K562 (cell line): ENCODE measurements around the gene SEC22B. TPM values are rescaled to one million over a fixed set of nuclear protein-coding genes. Genes with fewer than 3 reads are reported as not detected.

ENCODE experiments used
- ATF2 ChIP-seq: sonication (generic); formaldehyde crosslinking; IDR thresholded peaks from 2 replicates; pipeline ENCODE4 v1.8.1; 2022; ENCODE audit warnings: missing genetic modification reagents
- FOXM1 ChIP-seq, 2 experiments: fragments of 450-650 bp in 1 of 2; sonication (generic) in 1 of 2; formaldehyde crosslinking in 1 of 2; IDR thresholded peaks; 2 replicates each; pipeline versions ENCODE4 v1.6.1 to v1.9.0; 2017 to 2022; ENCODE audit warnings: low read depth in 2 of 2, mild to moderate bottlenecking in 2 of 2, missing genetic modification reagents in 1 of 2, moderate library complexity in 1 of 2
- KDM1A ChIP-seq, 2 experiments: fragments of 450-650 bp; IDR thresholded peaks; 2 replicates each; pipeline ENCODE4 v1.6.1; 2016; ENCODE audit warnings: mild to moderate bottlenecking in 2 of 2
- POLR2H ChIP-seq: IDR thresholded peaks from 2 replicates; pipeline ENCODE4 v1.6.1; 2016; ENCODE audit warnings: missing genetic modification characterization, low read depth, mild to moderate bottlenecking, control low read depth, missing compliant biosample characterization, moderate library complexity
- RBM15 ChIP-seq: fragments of 200-400 bp; formaldehyde crosslinking; IDR thresholded peaks from 2 replicates; pipeline ENCODE4 v1.6.1; 2018; ENCODE audit warnings: mild to moderate bottlenecking, low read length, moderate library complexity; ENCODE audit not compliant: insufficient read depth
- ZNF699 ChIP-seq: fragments of 250-450 bp; sonication (Bioruptor Pico); IDR thresholded peaks from 2 replicates; pipeline ENCODE4 v1.8.0; 2021; ENCODE audit warnings: mild to moderate bottlenecking, moderate library complexity; ENCODE audit not compliant: insufficient replicate concordance
- polyA plus RNA-seq, 8 experiments: library from polyadenylated mRNA; depleted of rRNA in 4 of 8; stranded (reverse) in 5 of 8; unstranded in 3 of 8; fragments of >200 nt; fragmentation: Nextera tagmentation in 2 of 8; fragmentation: Illumina TruSeq in 1 of 8; extraction: Ambion mirVana in 2 of 8; extraction: Trizol in 1 of 8; gene quantifications; 2 replicates each; pipeline versions ENCODE4 v1.2.1 to v1.2.3, GENCODE V29; 2011 to 2014; ENCODE audit warnings: inconsistent platforms in 1 of 8, missing spikeins in 1 of 8
- total RNA-seq, 7 experiments: library from RNA; depleted of rRNA in 6 of 7; stranded (reverse); fragments of >200 nt in 6 of 7; fragmentation: Illumina TruSeq in 2 of 7; extraction: Trizol in 2 of 7; gene quantifications; 2 replicates each; pipeline versions ENCODE4 v1.2.1 to v1.2.3, GENCODE V29; 2011 to 2021; ENCODE audit warnings: low replicate concordance in 1 of 7
- TF ChIP-seq, protein P1 (sequence below): fragments of 200-600 bp; sonication (generic); IDR thresholded peaks from one replicate; pipeline ENCODE4 v1.6.1; 2012; ENCODE audit warnings: mild to moderate bottlenecking, low read depth, low read length, inconsistent platforms
- TF ChIP-seq, protein P2 (sequence below): sonication (generic); formaldehyde crosslinking; IDR thresholded peaks from 2 replicates; pipeline ENCODE4 v1.8.0; 2022; ENCODE audit warnings: mild to moderate bottlenecking, missing genetic modification reagents, borderline replicate concordance
- TF ChIP-seq, protein P3 (sequence below): fragments of 450-650 bp; IDR thresholded peaks from one replicate; pipeline ENCODE4 v1.6.1; 2018; ENCODE audit warnings: mild to moderate bottlenecking, moderate library complexity; ENCODE audit not compliant: partially characterized antibody

SEC22B gene
- total and polyA plus RNA-seq, 9 of the 15 experiments (the other 6 are each of a cell fraction or from before 2014, with no cell fraction given), result 13.1 to 40.3 (median 23.5) TPM

DNA sequence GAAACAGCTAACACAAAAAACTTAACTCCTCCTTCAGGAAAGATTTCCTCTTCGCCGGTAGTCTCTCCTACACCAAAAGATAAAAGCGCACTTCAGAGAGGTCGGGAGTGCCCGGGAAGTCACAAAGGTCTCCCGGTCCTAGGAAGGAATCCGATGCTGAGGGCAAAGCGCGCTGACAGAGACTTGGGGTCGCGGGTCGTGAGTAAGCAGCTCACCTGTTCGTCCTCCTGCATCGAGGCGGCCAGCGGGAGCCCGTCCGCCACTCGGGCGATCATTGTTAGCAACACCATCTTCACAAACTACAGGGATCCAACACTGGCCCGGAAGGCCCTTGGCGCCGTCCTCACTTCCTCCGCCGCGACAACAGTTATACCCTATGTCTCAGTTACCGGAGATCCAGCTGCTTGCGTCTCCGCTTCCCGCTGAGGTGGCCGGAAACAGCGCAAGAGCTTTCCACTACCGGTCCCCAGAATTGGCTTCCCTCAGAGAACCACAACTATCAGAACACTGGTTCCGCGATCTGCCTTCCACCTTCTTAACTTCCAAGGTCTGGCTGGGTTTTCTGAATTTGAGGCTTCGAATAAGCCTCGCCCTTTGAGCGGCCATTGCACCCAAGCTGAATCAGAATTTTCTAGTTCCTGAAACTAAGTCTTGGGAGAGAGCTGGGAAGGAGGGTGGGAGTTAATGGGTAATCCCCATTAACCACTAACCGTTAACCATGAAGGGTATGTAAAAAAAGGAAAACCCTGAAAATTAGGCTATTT lies at the start of gene SEC22B (continued):
- TF ChIP-seq, protein P1, sequence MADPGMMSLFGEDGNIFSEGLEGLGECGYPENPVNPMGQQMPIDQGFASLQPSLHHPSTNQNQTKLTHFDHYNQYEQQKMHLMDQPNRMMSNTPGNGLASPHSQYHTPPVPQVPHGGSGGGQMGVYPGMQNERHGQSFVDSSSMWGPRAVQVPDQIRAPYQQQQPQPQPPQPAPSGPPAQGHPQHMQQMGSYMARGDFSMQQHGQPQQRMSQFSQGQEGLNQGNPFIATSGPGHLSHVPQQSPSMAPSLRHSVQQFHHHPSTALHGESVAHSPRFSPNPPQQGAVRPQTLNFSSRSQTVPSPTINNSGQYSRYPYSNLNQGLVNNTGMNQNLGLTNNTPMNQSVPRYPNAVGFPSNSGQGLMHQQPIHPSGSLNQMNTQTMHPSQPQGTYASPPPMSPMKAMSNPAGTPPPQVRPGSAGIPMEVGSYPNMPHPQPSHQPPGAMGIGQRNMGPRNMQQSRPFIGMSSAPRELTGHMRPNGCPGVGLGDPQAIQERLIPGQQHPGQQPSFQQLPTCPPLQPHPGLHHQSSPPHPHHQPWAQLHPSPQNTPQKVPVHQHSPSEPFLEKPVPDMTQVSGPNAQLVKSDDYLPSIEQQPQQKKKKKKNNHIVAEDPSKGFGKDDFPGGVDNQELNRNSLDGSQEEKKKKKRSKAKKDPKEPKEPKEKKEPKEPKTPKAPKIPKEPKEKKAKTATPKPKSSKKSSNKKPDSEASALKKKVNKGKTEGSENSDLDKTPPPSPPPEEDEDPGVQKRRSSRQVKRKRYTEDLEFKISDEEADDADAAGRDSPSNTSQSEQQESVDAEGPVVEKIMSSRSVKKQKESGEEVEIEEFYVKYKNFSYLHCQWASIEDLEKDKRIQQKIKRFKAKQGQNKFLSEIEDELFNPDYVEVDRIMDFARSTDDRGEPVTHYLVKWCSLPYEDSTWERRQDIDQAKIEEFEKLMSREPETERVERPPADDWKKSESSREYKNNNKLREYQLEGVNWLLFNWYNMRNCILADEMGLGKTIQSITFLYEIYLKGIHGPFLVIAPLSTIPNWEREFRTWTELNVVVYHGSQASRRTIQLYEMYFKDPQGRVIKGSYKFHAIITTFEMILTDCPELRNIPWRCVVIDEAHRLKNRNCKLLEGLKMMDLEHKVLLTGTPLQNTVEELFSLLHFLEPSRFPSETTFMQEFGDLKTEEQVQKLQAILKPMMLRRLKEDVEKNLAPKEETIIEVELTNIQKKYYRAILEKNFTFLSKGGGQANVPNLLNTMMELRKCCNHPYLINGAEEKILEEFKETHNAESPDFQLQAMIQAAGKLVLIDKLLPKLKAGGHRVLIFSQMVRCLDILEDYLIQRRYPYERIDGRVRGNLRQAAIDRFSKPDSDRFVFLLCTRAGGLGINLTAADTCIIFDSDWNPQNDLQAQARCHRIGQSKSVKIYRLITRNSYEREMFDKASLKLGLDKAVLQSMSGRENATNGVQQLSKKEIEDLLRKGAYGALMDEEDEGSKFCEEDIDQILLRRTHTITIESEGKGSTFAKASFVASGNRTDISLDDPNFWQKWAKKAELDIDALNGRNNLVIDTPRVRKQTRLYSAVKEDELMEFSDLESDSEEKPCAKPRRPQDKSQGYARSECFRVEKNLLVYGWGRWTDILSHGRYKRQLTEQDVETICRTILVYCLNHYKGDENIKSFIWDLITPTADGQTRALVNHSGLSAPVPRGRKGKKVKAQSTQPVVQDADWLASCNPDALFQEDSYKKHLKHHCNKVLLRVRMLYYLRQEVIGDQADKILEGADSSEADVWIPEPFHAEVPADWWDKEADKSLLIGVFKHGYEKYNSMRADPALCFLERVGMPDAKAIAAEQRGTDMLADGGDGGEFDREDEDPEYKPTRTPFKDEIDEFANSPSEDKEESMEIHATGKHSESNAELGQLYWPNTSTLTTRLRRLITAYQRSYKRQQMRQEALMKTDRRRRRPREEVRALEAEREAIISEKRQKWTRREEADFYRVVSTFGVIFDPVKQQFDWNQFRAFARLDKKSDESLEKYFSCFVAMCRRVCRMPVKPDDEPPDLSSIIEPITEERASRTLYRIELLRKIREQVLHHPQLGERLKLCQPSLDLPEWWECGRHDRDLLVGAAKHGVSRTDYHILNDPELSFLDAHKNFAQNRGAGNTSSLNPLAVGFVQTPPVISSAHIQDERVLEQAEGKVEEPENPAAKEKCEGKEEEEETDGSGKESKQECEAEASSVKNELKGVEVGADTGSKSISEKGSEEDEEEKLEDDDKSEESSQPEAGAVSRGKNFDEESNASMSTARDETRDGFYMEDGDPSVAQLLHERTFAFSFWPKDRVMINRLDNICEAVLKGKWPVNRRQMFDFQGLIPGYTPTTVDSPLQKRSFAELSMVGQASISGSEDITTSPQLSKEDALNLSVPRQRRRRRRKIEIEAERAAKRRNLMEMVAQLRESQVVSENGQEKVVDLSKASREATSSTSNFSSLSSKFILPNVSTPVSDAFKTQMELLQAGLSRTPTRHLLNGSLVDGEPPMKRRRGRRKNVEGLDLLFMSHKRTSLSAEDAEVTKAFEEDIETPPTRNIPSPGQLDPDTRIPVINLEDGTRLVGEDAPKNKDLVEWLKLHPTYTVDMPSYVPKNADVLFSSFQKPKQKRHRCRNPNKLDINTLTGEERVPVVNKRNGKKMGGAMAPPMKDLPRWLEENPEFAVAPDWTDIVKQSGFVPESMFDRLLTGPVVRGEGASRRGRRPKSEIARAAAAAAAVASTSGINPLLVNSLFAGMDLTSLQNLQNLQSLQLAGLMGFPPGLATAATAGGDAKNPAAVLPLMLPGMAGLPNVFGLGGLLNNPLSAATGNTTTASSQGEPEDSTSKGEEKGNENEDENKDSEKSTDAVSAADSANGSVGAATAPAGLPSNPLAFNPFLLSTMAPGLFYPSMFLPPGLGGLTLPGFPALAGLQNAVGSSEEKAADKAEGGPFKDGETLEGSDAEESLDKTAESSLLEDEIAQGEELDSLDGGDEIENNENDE, result peak; percentile 64
- no peak for TF ChIP-seq RBM15
- no peak for TF ChIP-seq ATF2
- TF ChIP-seq, protein P2, sequence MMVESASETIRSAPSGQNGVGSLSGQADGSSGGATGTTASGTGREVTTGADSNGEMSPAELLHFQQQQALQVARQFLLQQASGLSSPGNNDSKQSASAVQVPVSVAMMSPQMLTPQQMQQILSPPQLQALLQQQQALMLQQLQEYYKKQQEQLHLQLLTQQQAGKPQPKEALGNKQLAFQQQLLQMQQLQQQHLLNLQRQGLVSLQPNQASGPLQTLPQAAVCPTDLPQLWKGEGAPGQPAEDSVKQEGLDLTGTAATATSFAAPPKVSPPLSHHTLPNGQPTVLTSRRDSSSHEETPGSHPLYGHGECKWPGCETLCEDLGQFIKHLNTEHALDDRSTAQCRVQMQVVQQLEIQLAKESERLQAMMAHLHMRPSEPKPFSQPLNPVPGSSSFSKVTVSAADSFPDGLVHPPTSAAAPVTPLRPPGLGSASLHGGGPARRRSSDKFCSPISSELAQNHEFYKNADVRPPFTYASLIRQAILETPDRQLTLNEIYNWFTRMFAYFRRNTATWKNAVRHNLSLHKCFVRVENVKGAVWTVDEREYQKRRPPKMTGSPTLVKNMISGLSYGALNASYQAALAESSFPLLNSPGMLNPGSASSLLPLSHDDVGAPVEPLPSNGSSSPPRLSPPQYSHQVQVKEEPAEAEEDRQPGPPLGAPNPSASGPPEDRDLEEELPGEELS (CRISPR knock-in tag), result no peak; the same call in 1 of the 2 replicates
- peak; percentile 90 for TF ChIP-seq POLR2H (tag)
- TF ChIP-seq, protein P3, sequence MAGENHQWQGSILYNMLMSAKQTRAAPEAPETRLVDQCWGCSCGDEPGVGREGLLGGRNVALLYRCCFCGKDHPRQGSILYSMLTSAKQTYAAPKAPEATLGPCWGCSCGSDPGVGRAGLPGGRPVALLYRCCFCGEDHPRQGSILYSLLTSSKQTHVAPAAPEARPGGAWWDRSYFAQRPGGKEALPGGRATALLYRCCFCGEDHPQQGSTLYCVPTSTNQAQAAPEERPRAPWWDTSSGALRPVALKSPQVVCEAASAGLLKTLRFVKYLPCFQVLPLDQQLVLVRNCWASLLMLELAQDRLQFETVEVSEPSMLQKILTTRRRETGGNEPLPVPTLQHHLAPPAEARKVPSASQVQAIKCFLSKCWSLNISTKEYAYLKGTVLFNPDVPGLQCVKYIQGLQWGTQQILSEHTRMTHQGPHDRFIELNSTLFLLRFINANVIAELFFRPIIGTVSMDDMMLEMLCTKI, result no peak
- TF ChIP-seq ZNF699, result no peak
- no peak for TF ChIP-seq KDM1A (IDR thresholded peaks at IDR 0.05)
- peak; percentile 92 for TF ChIP-seq FOXM1 (IDR thresholded peaks at IDR 0.05; ENCODE audit: low read depth)
- no peak for TF ChIP-seq FOXM1 (CRISPR knock-in tag; IDR thresholded peaks at IDR 0.05; ENCODE audit: low read depth)
